ENCODE data around the gene CACNA1C.

CACNA1C gene

GRCh38 chr12:2173971-2174370 lies 121.2 kb downstream of the CACNA1C start:
- no peak for DNase-seq

GRCh38 chr12:2177003-2177402 lies 124.2 kb downstream of the CACNA1C start:
- DNase-seq, result no peak

GRCh38 chr12:2177751-2178150 lies 125.0 kb downstream of the CACNA1C start:
- no peak for DNase-seq

- DNase-seq, result no peak
Observed at GRCh38 chr12:2179058-2179457, 126.3 kb downstream of the CACNA1C start.

GRCh38 chr12:2179953-2180736 lies 127.4 kb downstream of the CACNA1C start:
- no peak for DNase-seq

- DNase-seq, result no peak
Observed at GRCh38 chr12:2180737-2181082, 127.9 kb downstream of the CACNA1C start.

GRCh38 chr12:2183556-2184541 lies 131.1 kb downstream of the CACNA1C start:
- no peak for DNase-seq

- no peak for DNase-seq
Observed at GRCh38 chr12:2185751-2186341, 133.1 kb downstream of the CACNA1C start.

GRCh38 chr12:2187195-2187945 lies 134.6 kb downstream of the CACNA1C start:
- DNase-seq, result no peak

- DNase-seq, result no peak
Observed at GRCh38 chr12:2190085-2190484, 137.3 kb downstream of the CACNA1C start.

GRCh38 chr12:2190896-2191533 lies 138.2 kb downstream of the CACNA1C start:
- no peak for DNase-seq

- DNase-seq, result no peak
Observed at GRCh38 chr12:2191534-2192153, 138.9 kb downstream of the CACNA1C start.

- no peak for DNase-seq
Observed at GRCh38 chr12:2192231-2192630, 139.4 kb downstream of the CACNA1C start.

GRCh38 chr12:2194060-2194459 lies 141.3 kb downstream of the CACNA1C start:
- DNase-seq, result no peak

GRCh38 chr12:2194571-2194970 lies 141.8 kb downstream of the CACNA1C start:
- DNase-seq, result no peak

GRCh38 chr12:2195085-2195484 lies 142.3 kb downstream of the CACNA1C start:
- no peak for DNase-seq

GRCh38 chr12:2198005-2198501 lies 145.3 kb downstream of the CACNA1C start:
- DNase-seq, result no peak

GRCh38 chr12:2198542-2198941 lies 145.8 kb downstream of the CACNA1C start:
- no peak for DNase-seq

- DNase-seq, result no peak
Observed at GRCh38 chr12:2205996-2206395, 153.2 kb downstream of the CACNA1C start.

GRCh38 chr12:2208837-2209635 lies 156.2 kb downstream of the CACNA1C start:
- no peak for DNase-seq

GRCh38 chr12:2211119-2211518 lies 158.3 kb downstream of the CACNA1C start:
- DNase-seq, result no peak

All from NCI-H2171 (cell line).